HepG2 (cell line): ENCODE results near the gene GNMT. TPM values are rescaled to one million over a fixed set of nuclear protein-coding genes. Genes with fewer than 3 reads are reported as not detected.

Experiments
- ATM ChIP-seq: fragments of 450-650 bp; IDR thresholded peaks from 2 replicates; pipeline ENCODE4 v1.7.1; 2017; ENCODE audit warnings: mild to moderate bottlenecking, borderline replicate concordance
- GATAD1 ChIP-seq: IDR thresholded peaks from 2 replicates; pipeline ENCODE4 v1.6.1; 2016; ENCODE audit warnings: missing genetic modification reagents, missing compliant biosample characterization
- HMG20B ChIP-seq: conservative IDR thresholded peaks from 2 replicates; pipeline ENCODE4 v1.6.1; 2016; ENCODE audit warnings: missing genetic modification reagents, missing compliant biosample characterization
- KAT8 ChIP-seq: IDR thresholded peaks from 2 replicates; pipeline ENCODE4 v1.6.1; 2016; ENCODE audit warnings: missing genetic modification reagents, missing compliant biosample characterization
- MAFF ChIP-seq: IDR thresholded peaks from 2 replicates; pipeline ENCODE4 v1.6.1; 2011; ENCODE audit warnings: low read depth, low read length, improper control_type of control experiment
- MIER2 ChIP-seq: IDR thresholded peaks from 2 replicates; pipeline ENCODE4 v1.6.1; 2016; ENCODE audit warnings: missing biosample characterization, missing genetic modification reagents
- PPARG ChIP-seq: conservative IDR thresholded peaks from 2 replicates; pipeline ENCODE4 v1.6.1; 2016; ENCODE audit warnings: missing biosample characterization, missing genetic modification reagents
- SIX4 ChIP-seq: sonication (generic); formaldehyde crosslinking; IDR thresholded peaks from 2 replicates; pipeline ENCODE4 v1.4.0; 2020; ENCODE audit warnings: missing genetic modification reagents
- SNAI1 ChIP-seq: sonication (generic); formaldehyde crosslinking; IDR thresholded peaks from 2 replicates; pipeline ENCODE4 v1.5.0; 2020; ENCODE audit warnings: mild to moderate bottlenecking, missing genetic modification reagents, borderline replicate concordance
- XRCC5 ChIP-seq: fragments of 200-400 bp; formaldehyde crosslinking; optimal IDR thresholded peaks from 2 replicates; pipeline ENCODE3; 2017; ENCODE audit warnings: mild to moderate bottlenecking, low read length
- ZMAT3 ChIP-seq: sonication (generic); formaldehyde crosslinking; conservative IDR thresholded peaks from 2 replicates; pipeline ENCODE4 v1.7.0; 2021; ENCODE audit warnings: missing genetic modification reagents
- ZNF101 ChIP-seq: sonication (generic); formaldehyde crosslinking; IDR thresholded peaks from 2 replicates; pipeline ENCODE4 v1.4.0; 2020; ENCODE audit warnings: mild to moderate bottlenecking, low read depth, missing genetic modification reagents, borderline replicate concordance
- ZNF136 ChIP-seq: sonication (generic); formaldehyde crosslinking; IDR thresholded peaks from 2 replicates; pipeline ENCODE4 v1.8.1; 2022; ENCODE audit warnings: low read depth, mild to moderate bottlenecking, moderate library complexity, missing genetic modification reagents
- ZNF468 ChIP-seq: sonication (generic); formaldehyde crosslinking; IDR thresholded peaks from 2 replicates; pipeline ENCODE4 v1.8.0; 2022; ENCODE audit warnings: mild to moderate bottlenecking, moderate library complexity, missing genetic modification reagents
- ZNF484 ChIP-seq: sonication (generic); formaldehyde crosslinking; IDR thresholded peaks from 2 replicates; pipeline ENCODE4 v1.5.1; 2020; ENCODE audit warnings: mild to moderate bottlenecking, low read depth, missing genetic modification reagents, borderline replicate concordance
- ZNF547 ChIP-seq: sonication (generic); formaldehyde crosslinking; IDR thresholded peaks from 2 replicates; pipeline ENCODE4 v1.5.1; 2020; ENCODE audit warnings: mild to moderate bottlenecking, missing genetic modification reagents
- ZNF549 ChIP-seq: sonication (generic); formaldehyde crosslinking; IDR thresholded peaks from 2 replicates; pipeline ENCODE4 v1.5.0; 2020; ENCODE audit warnings: missing genetic modification reagents
- ZNF552 ChIP-seq: sonication (generic); formaldehyde crosslinking; IDR thresholded peaks from 2 replicates; pipeline ENCODE4 v1.9.0; 2022; ENCODE audit warnings: missing genetic modification reagents, mild to moderate bottlenecking, borderline replicate concordance
- ZNF564 ChIP-seq: sonication (generic); formaldehyde crosslinking; IDR thresholded peaks from 2 replicates; pipeline ENCODE4 v1.8.1; 2023; ENCODE audit warnings: mild to moderate bottlenecking, missing genetic modification reagents
- ZNF614 ChIP-seq: IDR thresholded peaks from 2 replicates; pipeline ENCODE4 v1.6.1; 2018; ENCODE audit warnings: missing biosample characterization, missing genetic modification reagents, inconsistent platforms, borderline replicate concordance
- ZNF777 ChIP-seq: sonication (generic); formaldehyde crosslinking; IDR thresholded peaks from 2 replicates; pipeline ENCODE4 v1.4.0; 2020; ENCODE audit warnings: missing genetic modification reagents
- ZSCAN20 ChIP-seq: sonication (generic); formaldehyde crosslinking; IDR thresholded peaks from 2 replicates; pipeline ENCODE4 v1.4.0; 2020; ENCODE audit warnings: missing genetic modification reagents, mild to moderate bottlenecking, borderline replicate concordance
- polyA plus RNA-seq, 8 experiments: library from polyadenylated mRNA; depleted of rRNA in 3 of 8; stranded (reverse) in 7 of 8; unstranded in 1 of 8; fragments of >200 nt; fragmentation: Illumina TruSeq in 4 of 8; extraction: Trizol in 4 of 8; gene quantifications; 2 replicates each; pipeline versions ENCODE4 v1.2.1 to v1.2.3, GENCODE V29; 2011 to 2016; ENCODE audit warnings: low read depth in 4 of 8, missing spikeins in 1 of 8, mixed read lengths in 1 of 8; ENCODE audit not compliant: insufficient read depth in 1 of 8
- total RNA-seq, 5 experiments: library from RNA; depleted of rRNA; stranded (reverse); fragments of >200 nt; fragmentation: Illumina TruSeq; extraction: Trizol; gene quantifications; 2 replicates each; pipeline ENCODE4 v1.2.3, GENCODE V29; 2016; ENCODE audit warnings: low read depth in 1 of 5
- TF ChIP-seq, protein P1 (sequence below): sonication (generic); formaldehyde crosslinking; IDR thresholded peaks from 2 replicates; pipeline ENCODE4 v1.4.0; 2020; ENCODE audit warnings: mild to moderate bottlenecking, missing genetic modification reagents
- TF ChIP-seq, protein P2 (sequence below): sonication (generic); formaldehyde crosslinking; IDR thresholded peaks from 2 replicates; pipeline ENCODE4 v1.5.0; 2020; ENCODE audit warnings: missing genetic modification reagents, mild to moderate bottlenecking, borderline replicate concordance
- TF ChIP-seq, protein P3 (sequence below): sonication (generic); formaldehyde crosslinking; IDR thresholded peaks from 2 replicates; pipeline ENCODE4 v1.8.1; 2023; ENCODE audit warnings: mild to moderate bottlenecking, missing genetic modification reagents, borderline replicate concordance

Gene GNMT
- total and polyA plus RNA-seq, 2 of the 13 experiments (the other 11 are each of a cell fraction or from before 2014, with no cell fraction given) = 2.8 to 7.0 TPM

DNA sequence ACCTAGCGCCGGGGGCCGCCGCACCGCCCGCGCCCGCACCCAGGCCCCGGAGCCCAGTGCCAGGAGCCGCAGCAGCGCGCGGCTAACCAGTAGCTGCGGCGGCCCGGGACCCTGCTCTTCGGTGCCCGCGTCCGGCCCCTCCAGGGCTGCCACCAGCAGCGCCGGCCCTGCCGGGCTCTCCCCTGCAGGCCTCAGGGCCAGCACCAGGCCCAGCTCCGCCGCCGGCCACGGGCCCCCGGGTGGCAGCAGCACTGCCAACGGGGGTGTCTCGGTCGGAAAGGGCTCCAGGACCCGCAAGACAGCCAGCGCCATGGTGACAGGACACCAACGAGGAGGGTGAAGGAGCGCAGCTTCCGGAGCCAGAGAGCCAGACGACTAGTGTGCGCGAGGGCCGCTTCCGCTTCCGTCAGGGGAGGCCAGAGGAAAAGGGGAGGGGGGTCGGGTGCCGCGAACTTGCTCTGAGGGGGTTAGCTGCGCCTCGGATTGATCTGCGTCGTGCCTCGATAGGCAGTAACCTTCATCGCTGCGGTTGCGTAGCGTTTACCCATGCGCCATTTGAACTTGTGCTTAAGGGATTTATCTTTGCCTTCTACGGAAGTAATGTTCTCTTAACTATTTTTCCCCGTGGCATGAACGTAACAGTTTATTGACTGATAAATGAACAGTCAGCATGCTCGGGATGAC, 18.4 kb downstream of the GNMT start, which contains the start of gene PEX6 (continued):
- TF ChIP-seq ZNF564 (CRISPR knock-in tag) (no peak), KAT8 (peak; percentile 94), HMG20B (CRISPR knock-in tag) (no peak), ZNF547 (CRISPR knock-in tag) (peak; percentile 94), ZNF552 (CRISPR knock-in tag) (no peak), ZSCAN20 (CRISPR knock-in tag) (no peak), MAFF (no peak; the same call in 1 of the 2 replicates), SIX4 (CRISPR knock-in tag) (peak; percentile 28; the same call in 1 of the 2 replicates), ZNF468 (CRISPR knock-in tag) (no peak), ZNF136 (CRISPR knock-in tag) (no peak), SNAI1 (CRISPR knock-in tag) (no peak), MIER2 (CRISPR knock-in tag) (peak; percentile 69; the same call in 1 of the 2 replicates), ZNF614 (CRISPR knock-in tag) (peak; percentile 96; the same call in 1 of the 2 replicates), XRCC5 (peak; percentile 87), GATAD1 (CRISPR knock-in tag) (peak; percentile 90), PPARG (CRISPR knock-in tag) (peak; percentile 51; the same call in 1 of the 2 replicates), ZNF777 (CRISPR knock-in tag) (0 out of 2 replicates have a peak, but pooled peaks have one; percentile 4), ZNF549 (CRISPR knock-in tag) (no peak), ATM (no peak), ZNF101 (CRISPR knock-in tag) (peak; percentile 7; the same call in 1 of the 2 replicates), ZNF484 (no peak), ZMAT3 (CRISPR knock-in tag) (0 out of 2 replicates have a peak, but pooled peaks have one; percentile 88)
- TF ChIP-seq, protein P1, sequence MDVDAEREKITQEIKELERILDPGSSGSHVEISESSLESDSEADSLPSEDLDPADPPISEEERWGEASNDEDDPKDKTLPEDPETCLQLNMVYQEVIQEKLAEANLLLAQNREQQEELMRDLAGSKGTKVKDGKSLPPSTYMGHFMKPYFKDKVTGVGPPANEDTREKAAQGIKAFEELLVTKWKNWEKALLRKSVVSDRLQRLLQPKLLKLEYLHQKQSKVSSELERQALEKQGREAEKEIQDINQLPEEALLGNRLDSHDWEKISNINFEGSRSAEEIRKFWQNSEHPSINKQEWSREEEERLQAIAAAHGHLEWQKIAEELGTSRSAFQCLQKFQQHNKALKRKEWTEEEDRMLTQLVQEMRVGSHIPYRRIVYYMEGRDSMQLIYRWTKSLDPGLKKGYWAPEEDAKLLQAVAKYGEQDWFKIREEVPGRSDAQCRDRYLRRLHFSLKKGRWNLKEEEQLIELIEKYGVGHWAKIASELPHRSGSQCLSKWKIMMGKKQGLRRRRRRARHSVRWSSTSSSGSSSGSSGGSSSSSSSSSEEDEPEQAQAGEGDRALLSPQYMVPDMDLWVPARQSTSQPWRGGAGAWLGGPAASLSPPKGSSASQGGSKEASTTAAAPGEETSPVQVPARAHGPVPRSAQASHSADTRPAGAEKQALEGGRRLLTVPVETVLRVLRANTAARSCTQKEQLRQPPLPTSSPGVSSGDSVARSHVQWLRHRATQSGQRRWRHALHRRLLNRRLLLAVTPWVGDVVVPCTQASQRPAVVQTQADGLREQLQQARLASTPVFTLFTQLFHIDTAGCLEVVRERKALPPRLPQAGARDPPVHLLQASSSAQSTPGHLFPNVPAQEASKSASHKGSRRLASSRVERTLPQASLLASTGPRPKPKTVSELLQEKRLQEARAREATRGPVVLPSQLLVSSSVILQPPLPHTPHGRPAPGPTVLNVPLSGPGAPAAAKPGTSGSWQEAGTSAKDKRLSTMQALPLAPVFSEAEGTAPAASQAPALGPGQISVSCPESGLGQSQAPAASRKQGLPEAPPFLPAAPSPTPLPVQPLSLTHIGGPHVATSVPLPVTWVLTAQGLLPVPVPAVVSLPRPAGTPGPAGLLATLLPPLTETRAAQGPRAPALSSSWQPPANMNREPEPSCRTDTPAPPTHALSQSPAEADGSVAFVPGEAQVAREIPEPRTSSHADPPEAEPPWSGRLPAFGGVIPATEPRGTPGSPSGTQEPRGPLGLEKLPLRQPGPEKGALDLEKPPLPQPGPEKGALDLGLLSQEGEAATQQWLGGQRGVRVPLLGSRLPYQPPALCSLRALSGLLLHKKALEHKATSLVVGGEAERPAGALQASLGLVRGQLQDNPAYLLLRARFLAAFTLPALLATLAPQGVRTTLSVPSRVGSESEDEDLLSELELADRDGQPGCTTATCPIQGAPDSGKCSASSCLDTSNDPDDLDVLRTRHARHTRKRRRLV = no peak
- TF ChIP-seq, protein P2, sequence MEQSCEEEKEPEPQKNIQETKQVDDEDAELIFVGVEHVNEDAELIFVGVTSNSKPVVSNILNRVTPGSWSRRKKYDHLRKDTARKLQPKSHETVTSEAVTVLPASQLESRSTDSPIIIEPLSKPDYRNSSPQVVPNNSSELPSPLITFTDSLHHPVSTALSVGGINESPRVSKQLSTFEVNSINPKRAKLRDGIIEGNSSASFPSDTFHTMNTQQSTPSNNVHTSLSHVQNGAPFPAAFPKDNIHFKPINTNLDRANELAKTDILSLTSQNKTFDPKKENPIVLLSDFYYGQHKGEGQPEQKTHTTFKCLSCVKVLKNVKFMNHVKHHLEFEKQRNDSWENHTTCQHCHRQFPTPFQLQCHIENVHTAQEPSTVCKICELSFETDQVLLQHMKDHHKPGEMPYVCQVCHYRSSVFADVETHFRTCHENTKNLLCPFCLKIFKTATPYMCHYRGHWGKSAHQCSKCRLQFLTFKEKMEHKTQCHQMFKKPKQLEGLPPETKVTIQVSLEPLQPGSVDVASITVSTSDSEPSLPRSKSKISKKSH = peak; percentile 58; the same call in 1 of the 2 replicates
- TF ChIP-seq, protein P3, sequence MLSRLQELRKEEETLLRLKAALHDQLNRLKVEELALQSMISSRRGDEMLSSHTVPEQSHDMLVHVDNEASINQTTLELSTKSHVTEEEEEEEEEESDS = 0 out of 2 replicates have a peak, but pooled peaks have one; percentile 6
